ENCODE data around the gene ARFGEF3.
"Not testable (repeated sequence)": the region's sequence is repeated elsewhere in the genome, so short reads cannot be mapped to it uniquely, and the experiment has no call there.

Gene ARFGEF3

DNA sequence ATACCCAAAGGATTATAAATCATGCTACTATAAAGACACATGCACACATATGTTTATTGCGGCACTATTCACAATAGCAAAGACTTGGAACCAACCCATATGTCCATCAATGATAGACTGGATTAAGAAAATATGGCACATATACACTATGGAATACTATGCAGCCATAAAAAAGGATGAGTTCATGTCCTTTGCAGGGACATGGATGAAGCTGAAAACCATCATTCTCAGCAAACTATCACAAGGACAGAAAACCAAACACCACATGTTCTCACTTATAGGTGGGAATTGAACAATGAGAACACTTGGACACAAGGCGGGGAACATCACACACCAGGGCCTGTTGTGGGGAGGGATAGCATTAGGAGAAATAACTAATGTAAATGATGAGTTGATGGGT is 50.8 kb downstream of the ARFGEF3 start:
- DNase-seq (ENCODE audit: low read depth in 2 of 2): not testable (repeated sequence)

DNA sequence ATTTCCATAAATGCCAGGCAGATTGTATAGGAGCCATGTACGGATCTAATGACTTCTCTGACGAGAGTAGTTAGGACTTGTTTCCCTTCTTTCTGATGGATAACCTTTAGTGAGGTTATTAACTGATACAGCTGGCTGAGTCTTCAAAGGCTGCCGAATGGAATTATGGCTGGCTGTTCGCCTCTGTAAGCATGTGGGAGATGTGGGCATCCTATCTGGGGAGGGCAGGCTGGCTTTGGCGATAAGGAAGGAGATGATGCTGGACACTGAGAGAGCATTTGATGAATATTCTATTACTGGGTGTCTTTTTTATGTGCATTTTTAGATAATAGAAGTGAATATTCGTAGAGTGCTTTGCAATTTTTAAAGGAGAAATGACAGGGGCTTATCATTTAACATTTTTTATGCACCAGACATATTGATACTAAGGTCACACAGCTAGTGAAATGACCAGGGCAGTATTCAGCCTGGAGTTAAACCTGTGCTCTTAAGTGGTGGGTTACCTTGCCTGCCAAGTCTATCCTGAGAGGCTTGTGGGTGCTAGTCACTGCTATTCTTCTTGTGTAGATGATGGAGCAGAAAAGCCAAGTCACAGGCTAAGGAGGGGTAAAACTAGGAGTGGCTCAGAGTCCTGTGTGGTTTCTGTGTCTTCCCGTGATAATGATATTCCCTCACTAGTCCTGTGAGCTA is 53.5 kb downstream of the ARFGEF3 start:
- DNase-seq (ENCODE audit: low read depth in 2 of 2): no peak

DNA sequence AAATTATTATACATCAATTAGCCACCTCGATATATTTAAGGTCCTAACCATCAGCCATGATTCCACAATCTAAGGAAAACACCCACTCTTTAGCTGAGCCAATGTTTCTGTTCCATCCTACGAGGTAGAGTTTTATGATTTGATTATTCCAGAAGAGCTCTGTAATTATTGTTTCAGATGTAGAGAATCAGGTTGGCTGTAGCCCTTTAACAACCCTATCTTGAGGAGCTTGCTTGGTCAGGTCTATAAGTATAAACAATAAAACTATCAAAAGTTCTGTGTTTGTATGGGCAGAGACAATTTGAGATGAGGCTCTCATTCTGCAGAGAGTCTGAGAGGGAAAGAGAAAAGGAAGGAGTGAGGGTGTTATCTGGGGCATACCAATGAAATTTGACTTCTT is 56.7 kb downstream of the ARFGEF3 start, which contains the start of gene PBOV1:
TSS of gene PBOV1 (minus strand) at position 43 of the 400 bp plus-strand sequence. CDS start 96 bp downstream, outside the sequence.
- DNase-seq (ENCODE audit: low read depth in 2 of 2): no peak

DNA sequence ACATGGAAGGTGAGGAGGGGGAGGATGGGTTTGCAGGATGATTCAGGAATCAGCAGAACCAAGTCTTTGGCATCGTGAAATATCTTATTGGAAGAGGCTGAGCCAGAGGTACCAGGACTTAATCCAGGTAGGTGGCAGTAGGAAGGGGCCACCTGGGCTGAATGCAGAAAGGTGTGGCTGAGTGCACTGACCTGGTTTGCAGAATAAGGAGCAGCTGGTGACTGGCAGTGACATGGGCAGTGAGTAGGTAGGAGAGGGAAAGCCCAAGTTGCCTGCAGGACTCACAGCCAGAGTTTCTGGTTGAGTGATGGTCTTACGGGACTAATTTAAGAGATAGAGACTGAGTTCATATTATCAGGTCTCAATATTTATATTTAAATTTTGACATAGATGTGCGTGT is 57.7 kb downstream of the ARFGEF3 start:
- DNase-seq (ENCODE audit: low read depth in 2 of 2): no peak

DNA sequence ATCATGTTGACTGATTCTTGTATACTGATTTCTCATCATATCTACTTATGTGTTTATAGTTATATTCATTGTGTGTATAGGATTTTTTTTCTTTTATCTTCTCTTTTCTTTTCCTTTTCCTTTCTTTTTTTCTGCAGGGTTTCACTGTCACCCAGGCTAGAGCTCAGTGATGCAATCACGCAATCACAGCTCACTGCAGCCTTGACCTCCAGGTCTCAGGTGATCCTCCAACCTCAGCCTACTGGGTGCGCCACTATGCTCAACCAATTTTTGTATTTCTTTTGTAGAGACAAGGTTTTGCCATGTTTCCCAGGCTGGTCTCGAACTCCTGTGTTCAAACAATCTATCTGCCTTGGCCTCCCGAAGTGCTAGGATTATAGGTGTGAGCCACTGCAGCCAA is 58.2 kb downstream of the ARFGEF3 start:
- no peak for DNase-seq (ENCODE audit: low read depth in 2 of 2)

DNA sequence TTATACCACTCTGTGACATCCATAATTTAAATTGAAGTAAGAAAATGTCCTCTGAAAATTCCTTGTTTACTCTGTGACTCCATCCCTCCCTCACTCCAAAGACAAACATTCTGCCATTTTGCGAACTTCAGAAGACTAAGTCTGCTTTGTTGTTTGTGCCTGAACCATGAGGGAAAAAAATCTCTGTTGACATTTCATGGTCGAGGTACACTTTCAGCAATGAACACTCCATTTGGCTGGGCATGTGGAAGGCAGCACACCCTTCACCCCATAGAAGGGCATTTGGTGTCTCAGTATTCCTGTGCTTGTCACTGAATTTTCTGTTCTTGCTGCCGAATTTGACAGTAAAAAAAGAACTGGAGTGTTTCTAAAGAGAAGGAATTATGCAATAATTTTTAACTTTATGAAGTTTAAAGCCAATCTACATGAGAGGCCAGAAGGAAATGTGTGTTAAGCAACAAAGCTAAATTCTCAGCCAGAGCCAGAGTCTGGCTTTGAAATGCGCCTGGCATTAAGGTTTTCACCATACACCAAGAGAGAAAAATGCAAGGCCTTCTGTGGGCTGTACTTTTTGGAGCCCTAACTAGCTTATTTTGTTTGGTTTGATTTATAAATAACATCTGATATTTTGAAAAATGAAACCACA is 61.3 kb downstream of the ARFGEF3 start:
- no peak for DNase-seq (ENCODE audit: low read depth in 2 of 2)

DNA sequence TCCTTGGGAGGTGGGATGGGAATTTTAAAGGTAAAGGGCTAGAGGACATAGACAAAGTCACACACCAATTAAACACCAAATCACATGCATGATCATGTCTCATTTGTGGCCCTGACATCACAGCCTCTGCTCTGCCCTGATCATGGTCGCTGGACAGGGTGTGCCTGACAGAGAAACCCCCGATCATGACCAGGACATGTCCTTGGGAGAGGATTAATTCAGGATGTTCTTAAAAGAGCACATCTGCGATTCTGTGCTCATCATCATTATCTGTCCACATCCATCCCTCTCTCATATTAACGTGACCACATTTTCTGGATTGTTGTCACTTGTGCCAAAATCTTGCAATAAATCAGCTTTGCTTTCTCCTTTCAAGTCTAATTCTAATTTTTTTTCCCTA is 64.2 kb downstream of the ARFGEF3 start:
- DNase-seq (ENCODE audit: low read depth in 2 of 2): no peak

DNA sequence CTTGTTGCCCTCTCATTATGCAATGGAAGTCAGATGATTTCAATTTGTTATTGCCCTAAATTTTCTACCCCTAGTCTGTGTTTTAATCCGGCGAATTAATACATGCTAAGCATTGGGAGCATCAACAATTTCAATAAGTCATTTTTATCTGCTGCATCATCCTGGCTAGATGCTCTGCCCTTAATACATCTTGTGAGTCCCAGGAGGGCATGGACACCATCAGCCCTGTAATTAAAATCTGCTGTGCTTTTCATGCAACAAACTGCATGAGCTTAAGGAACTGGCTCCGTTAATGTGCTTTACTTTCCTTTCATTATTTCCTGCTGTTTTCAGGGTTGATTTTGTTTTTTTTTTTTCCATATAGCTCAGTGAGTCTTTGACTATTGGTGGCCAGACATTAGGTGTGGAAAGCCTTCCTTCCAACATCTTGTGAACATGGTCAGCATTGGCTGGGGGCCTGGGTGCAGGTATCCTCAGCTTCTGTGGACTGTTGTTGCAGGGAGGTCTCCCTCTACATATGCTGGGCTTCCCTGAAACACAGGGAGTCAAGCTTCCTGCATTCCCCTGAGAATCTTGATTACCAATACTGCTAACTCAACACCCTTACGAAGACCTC is 65.1 kb downstream of the ARFGEF3 start:
- DNase-seq (ENCODE audit: low read depth in 2 of 2): no peak

DNA sequence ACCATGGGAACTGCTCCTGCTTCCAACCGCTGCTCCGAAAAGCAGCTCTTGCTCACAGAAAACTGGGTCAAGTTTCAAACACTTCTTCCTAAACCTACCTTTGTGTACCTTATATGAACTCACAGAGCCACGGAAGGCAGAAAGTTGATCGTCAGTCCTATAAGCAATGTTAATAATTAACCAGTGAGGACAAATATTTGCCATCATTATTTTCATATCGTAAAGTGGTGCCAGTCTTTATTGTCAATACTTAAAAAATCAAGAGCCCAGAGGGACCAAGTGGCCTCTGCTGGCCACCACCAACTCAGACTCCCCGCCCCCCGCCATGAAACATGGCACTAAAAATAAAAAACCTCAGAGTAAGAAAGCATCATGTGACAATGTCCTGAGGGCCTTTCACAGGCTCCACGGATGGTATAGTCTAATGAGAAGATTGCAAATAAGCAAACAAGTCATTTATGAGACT is 65.6 kb downstream of the ARFGEF3 start:
- no peak for DNase-seq (ENCODE audit: low read depth in 2 of 2)

DNA sequence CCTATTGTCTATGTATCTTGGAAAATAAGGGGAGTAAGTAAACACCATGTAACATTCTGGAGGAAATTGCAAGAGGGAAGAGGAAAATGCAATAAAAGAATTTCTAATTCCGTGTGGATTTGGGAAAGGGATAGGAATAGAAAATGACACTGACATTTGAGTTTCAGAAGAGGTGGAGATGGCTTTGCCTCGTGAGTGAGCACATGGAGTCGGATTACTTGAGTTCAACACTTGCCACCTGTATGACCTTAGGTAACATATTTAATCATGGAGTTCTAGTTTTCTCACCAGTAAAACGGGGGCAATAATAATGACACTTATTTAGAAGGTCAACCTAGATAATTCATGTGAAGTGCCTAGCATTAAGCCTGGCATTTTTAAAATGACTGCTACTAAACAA is 67.3 kb downstream of the ARFGEF3 start:
- DNase-seq (ENCODE audit: low read depth in 2 of 2): no peak

DNA sequence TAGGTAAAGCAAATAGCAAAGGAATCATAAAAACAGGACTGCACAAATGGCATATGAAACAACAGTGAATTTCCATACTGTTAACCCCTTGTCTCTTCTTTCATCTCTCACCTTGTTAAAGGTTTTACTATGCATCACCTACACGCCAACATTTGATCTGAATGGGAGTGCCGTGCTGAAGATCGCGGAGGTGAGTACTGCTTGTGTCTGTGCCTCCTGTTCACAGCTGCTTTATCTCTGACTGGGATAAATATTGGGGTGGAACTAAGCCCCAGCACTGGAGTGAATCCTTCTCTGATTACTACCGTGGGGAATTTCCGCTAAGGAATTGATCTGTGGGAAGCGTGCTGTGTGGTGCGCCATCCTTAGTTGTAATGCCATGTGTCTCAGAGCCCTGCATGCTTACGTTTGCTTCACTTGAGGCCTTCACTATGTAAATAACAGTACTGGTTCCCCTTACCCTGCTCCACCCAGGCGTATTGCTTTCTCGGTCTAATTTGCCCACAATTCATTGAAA is 68.0 kb downstream of the ARFGEF3 start:
- DNase-seq (ENCODE audit: low read depth in 2 of 2): no peak

DNA sequence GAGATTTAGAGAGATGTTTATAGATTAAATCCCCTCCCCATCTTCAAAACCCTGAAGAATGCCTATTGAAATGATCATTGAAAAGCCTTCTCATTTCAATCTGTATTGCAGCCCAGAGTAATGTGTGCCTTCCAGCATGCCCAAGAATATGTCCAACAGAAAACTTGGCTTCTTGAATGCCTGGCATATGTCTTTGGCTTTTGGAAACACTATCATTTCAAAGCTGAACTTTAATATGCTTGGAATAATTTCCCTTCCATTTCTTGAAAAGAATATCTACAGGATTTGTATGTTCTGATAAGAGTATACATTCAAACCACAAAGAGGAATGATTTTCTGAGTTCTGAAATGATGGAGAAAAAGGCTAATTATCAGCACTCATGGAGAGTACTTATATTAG is 68.5 kb downstream of the ARFGEF3 start:
- no peak for DNase-seq (ENCODE audit: low read depth in 2 of 2)

DNA sequence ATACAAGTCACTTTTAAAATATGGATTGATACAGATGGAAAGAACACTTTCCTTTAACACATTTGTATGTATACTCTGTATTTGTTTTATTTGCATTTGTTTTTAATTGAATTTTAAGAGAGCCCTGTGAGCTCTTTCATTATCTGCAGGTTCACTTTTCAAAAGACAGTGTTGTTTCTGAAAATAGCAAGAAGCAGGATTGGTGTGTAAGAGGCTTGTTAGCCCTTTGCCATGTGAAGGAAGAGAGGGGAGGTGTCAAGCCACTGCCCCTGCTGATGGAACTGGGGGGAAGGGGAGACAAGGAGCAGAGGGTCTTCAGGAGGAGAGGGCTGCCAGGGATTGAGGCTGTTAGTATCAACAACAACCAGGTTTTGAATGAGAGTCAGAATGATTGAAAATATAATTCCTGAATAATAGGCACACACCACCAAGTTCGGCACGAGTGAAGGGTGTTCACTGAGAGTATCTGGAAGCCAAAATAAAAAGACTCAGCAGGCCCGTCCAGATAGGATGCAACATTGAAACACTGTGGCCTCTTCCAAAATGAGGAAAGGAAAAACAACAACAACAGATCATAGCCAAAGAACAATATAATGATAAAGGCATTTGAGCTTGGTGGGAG is 69.1 kb downstream of the ARFGEF3 start:
- no peak for DNase-seq (ENCODE audit: low read depth in 2 of 2)

DNA sequence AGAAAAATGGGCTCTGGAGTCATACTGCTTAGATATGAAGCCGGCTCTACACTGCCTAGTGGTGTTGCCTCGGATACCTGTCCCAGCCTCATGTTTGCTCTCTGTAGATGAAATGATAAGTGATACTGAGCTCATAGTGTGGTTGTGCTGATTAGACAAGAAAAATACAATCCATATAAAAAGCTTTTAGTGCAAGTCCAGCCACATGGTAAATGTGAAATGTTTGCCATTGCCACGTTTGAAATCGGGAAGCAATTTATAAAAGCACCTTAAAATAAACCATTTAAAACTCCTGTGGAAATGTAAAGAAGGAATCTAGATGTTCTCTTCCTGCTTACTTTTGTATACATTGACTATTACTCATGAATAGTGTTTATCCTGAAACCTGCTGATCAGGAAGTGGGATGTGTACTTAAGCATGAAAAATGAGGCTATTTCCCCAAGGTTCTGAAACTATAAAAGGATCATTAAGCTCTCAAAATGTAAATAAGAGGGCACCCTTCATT is 69.7 kb downstream of the ARFGEF3 start:
- DNase-seq (ENCODE audit: low read depth in 2 of 2): no peak

DNA sequence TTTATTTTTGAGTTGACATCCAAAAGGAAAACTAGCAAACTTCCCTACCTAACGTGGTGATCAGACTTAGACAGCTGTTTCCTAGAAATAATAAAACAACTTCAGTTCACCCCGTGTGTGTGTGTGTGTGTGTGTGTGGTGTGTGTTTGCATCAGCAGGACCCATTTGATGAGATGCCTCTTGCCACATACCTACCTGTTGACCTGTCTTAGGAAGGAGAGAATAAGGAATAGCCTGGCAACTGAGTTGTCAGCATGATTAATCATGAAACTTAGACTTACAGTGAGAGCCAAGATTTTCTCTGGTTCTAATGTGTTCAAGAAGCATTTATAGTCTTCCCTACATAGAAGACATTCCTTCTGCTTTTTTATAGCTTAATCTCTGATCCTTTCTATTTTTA is 72.6 kb downstream of the ARFGEF3 start:
- no peak for DNase-seq (ENCODE audit: low read depth in 2 of 2)

DNA sequence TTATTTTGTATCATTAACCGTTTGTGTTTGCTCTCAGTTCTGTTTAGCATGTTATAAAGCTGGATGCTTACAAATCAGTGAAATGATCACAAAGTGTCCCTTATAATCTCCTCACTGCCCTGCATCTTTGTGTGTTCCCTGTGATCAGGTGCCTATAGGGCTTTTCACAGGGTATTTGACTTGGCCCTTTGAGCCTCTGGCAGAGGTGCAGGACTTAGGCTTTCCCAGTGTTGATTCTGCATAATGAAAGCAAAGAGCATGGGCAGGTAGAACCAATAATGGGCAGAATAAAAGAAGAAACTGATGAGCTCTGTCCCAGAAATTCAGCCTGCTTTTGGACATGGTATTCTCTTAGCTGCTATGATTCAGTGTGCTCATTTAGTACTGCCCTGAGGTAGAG is 73.5 kb downstream of the ARFGEF3 start:
- no peak for DNase-seq (ENCODE audit: low read depth in 2 of 2)

DNA sequence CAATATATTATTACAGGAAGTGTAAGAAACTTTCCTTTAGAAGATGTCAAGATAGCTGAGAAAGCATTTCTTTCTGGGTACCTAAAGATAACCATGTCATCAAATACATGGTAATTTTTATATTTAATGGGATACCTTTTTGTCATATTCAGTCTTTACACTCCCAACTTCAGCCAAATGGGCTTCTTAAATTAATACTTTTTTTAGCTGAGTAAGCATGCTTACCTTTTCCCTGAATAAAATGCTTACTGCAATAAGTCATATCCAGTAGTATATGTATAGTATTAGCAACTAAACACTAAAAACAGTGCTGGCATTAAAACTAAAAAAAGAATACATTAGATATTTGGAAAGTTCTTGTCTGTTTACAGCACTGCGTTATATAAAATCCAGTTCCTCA is 74.0 kb downstream of the ARFGEF3 start:
- DNase-seq (ENCODE audit: low read depth in 2 of 2): no peak

DNA sequence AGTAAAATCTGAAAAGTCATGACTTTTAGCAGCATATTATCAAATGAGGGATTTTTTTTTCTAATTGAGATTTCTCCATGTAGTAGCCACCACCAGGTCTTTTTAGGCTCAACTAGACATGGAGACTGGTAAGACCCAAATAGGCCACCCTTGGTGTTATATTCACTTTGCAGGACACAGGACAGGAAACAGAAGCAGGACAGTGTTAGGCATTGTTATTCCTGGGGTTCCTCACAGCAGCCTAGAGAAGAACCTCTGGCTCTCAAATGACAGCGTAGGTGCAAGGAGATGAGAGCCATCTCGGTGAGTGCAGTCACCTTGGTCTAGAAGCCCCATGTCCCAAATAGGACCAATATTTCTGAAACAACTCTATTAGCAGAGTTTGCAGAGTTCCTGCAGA is 75.7 kb downstream of the ARFGEF3 start:
- DNase-seq (ENCODE audit: low read depth in 2 of 2): no peak

DNA sequence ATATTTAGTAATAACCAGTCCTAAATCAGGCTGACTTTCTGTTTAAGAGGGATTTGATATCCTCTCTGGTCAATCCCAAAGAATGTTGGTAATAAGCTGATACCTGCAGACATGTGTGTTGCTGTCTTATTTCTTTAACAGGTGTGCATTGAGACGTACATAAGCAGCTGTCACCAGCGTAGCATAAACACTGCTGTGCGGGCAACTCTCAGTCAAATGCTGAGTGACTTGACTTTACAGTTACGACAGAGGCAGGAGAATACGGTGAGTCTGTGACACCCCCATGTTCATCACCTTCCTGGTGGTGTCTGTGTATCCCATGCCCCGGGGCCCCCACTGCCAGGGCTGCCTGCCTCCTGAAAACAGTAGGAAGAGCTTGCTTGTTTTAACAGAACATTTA is 76.6 kb downstream of the ARFGEF3 start:
- DNase-seq (ENCODE audit: low read depth in 2 of 2): no peak

DNA sequence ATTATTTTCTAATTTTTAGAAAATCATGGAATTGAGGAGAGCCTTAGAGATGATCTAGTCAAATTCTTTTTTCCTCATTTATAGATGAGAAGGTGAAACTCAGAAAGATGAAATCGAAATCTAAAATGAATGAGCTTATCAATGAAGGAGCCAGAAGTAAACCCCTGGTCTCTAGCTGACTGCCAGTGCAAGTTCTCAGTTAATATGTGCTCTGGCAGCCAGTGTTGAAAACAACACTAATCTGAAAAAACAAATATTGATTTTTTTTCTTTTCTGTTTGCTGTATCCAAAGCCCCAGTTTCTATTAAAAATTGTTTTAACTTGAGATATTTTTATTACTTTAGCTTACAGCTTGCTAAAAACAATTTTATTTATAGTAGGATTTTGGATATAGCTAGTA is 78.0 kb downstream of the ARFGEF3 start:
- DNase-seq (ENCODE audit: low read depth in 2 of 2): no peak

DNA sequence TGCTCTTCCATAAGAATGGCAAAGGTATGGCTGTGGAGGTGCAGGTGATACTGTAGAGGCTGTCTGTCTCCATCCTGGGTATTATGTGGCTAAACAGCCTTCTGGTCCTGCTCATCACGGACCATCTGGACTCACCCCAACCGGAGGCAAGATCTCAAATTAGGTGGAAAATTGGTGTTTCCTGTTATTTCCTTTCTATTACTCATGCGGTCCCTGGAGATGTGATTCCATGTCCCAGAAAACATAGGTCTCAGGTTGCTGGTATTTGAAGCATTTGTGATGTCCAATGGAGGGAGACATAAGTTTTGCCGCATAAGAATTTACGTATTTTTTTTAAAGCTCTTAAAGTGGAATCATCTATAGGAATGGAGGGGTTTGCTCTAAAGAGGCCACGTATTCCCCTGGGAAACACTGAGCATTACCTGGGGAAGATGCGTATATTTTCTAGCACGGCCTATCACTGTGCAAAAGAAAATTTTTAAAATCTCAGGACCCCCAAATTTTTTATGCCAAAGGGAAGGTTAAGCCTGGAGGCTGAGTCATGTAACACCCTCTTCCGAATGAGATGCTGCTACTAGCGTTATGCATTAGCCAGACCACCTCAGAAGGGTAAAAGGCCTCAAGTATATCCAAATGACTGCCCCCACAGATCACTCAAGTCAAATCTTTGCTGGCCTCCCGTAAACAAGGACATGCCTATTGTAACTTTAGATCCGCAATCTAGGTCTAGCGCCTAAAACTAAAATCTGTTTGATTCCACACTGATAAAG is 78.9 kb downstream of the ARFGEF3 start:
- DNase-seq (ENCODE audit: low read depth in 2 of 2): no peak

Data from stimulated activated CD8-positive, alpha-beta memory T cell treated with anti-CD3 and anti-CD28 coated beads, Interleukin-15, amount 100 ng/mL, for 4 hours (primary cell).